HG02884 (cell line): ENCODE measurements around the gene CRABP2.

Experiments
- ATAC-seq: cut with Tn5 transposase; IDR thresholded peaks from one replicate; pipeline ENCODE4 v1.9.1; 2021; ENCODE audit warnings: mild to moderate bottlenecking, moderate library complexity; ENCODE audit not compliant: unreplicated experiment

CRABP2 gene

GRCh38 chr1:156742017-156742416 lies 36.6 kb upstream of the CRABP2 start:
- no peak for ATAC-seq

GRCh38 chr1:156741481-156741983 lies 36.1 kb upstream of the CRABP2 start:
- ATAC-seq = no peak

- peak; percentile 76 for ATAC-seq
Measured at GRCh38 chr1:156740741-156741480, 35.5 kb upstream of the CRABP2 start, which contains the start of gene MRPL24. Gene MRPL24, minus strand, starts transcription at chr1:156741088. Its CDS starts 2,384 bp downstream, at chr1:156738704.

GRCh38 chr1:156740237-156740740 lies 34.9 kb upstream of the CRABP2 start:
- ATAC-seq = peak; percentile 8

- no peak for ATAC-seq
Measured at GRCh38 chr1:156738916-156739315, 33.5 kb upstream of the CRABP2 start.

GRCh38 chr1:156738407-156738806 lies 33.0 kb upstream of the CRABP2 start:
- ATAC-seq = no peak

- no peak for ATAC-seq
Measured at GRCh38 chr1:156733989-156734584, 28.7 kb upstream of the CRABP2 start.

GRCh38 chr1:156728599-156729462 lies 23.4 kb upstream of the CRABP2 start, which contains the start of gene ISG20L2:
Gene ISG20L2, minus strand, starts transcription at chr1:156728766. Its CDS starts 1,114 bp downstream, at chr1:156727652.
- ATAC-seq = peak; percentile 85

GRCh38 chr1:156727926-156728598 lies 22.7 kb upstream of the CRABP2 start, which contains the start of gene METTL25B:
Gene METTL25B, plus strand, starts transcription at chr1:156728469. Its CDS starts 636 bp downstream, at chr1:156729105.
- peak; percentile 53 for ATAC-seq

- ATAC-seq = no peak
Measured at GRCh38 chr1:156727492-156727891, 22.1 kb upstream of the CRABP2 start.

- no peak for ATAC-seq
Measured at GRCh38 chr1:156726549-156727226, 21.3 kb upstream of the CRABP2 start.

- no peak for ATAC-seq
Measured at GRCh38 chr1:156725683-156726280, 20.4 kb upstream of the CRABP2 start.

- ATAC-seq = no peak
Measured at GRCh38 chr1:156721535-156721934, 16.2 kb upstream of the CRABP2 start.

- ATAC-seq = no peak
Measured at GRCh38 chr1:156721131-156721530, 15.7 kb upstream of the CRABP2 start.

GRCh38 chr1:156717351-156717750 lies 12.0 kb upstream of the CRABP2 start:
- no peak for ATAC-seq

- no peak for ATAC-seq
Measured at GRCh38 chr1:156714830-156715229, 9.4 kb upstream of the CRABP2 start.

GRCh38 chr1:156712626-156713025 lies 7.2 kb upstream of the CRABP2 start:
- ATAC-seq = no peak

- no peak for ATAC-seq
Measured at GRCh38 chr1:156711011-156711817, 5.8 kb upstream of the CRABP2 start.
